ENCODE results near the gene ATF7IP.

The ATF7IP gene

DNA sequence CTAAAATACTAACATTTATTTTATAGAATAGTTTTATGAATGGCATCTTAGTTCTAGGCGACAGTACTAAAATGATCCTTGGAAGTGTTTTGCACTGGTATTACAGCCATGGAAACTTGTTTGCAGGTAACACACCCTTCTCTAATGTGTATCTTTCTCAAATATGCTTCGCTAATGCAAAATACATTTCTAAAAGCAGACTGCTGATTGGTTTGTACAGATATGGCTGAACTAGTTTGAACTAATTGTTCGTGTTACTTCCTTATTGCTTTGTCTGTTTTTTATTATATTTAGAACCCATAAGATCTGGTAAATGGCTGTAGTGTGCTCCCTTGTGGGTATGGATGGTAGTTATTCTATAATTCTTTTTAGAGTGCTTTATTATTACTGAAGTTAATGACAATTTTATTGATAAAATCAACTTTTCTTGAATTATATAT is 53.0 kb downstream of the ATF7IP start:
- peak; percentile 35 for DNase-seq (ENCODE audit: low spot score)

DNA sequence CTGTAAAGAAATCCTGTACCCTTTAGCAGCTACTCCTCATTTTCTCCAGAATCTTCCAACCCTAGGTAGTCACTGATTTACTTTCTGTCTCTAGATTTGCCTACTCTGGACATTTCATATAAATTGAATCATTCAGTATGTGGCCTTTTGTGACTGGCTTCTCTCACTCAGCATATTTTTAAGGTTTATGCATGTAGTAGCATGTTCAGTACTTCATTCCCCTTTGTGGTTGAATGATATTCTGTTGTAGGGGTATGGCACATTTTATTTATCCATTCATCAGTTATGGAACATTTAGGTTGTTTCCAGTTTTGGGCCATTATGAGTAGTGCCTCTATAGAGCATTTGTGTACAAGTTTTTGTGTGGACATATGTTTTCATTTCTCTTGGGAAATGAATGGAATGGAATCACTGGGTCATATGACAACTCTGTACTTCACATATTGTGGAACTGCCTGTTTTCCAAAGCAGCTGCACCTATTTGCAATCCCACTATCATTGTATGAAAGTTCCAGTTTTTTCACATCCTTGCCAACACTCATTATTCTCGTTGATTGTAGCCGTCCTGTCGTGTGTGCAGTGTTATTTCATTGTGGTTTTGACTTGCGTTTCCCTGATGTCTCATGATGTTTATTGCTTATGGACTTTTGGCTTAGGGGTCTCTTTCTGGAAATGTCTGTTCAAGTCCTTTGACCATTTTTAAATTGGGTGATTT is 57.2 kb downstream of the ATF7IP start:
- DNase-seq (ENCODE audit: low spot score), result no peak

DNA sequence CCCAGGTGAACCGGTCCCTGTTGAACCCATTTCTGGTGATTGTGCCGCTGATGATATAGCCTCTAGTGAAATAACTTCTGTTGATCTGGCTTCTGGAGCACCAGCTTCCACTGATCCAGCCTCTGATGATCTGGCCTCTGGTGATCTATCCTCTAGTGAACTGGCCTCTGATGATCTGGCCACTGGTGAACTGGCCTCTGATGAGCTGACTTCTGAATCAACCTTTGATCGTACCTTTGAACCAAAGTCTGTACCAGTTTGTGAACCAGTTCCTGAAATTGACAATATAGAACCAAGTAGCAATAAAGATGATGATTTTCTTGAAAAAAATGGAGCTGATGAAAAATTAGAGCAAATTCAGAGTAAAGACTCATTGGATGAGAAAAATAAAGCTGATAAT is 59.1 kb downstream of the ATF7IP start:
- DNase-seq (ENCODE audit: low spot score), result no peak

DNA sequence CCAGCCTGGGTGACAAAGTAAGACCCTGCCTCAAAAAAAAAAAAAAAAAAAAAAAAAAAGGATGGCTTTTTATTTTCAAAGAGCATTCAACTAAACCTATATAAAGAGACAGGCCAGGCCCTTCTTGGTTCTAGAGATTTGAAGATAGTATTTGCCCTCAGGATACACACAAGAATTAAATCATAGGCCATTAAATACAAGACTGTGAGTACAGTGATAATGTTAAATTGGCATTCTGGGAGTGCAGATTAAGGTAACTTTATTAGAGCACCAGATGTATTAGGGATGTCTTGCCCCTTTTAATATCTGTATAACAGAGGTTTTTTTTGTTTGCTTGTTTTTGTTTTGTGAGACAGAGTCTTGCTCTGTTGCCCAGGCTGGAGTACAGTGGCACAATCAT is 61.3 kb downstream of the ATF7IP start:
- no peak for DNase-seq (ENCODE audit: low spot score)

DNA sequence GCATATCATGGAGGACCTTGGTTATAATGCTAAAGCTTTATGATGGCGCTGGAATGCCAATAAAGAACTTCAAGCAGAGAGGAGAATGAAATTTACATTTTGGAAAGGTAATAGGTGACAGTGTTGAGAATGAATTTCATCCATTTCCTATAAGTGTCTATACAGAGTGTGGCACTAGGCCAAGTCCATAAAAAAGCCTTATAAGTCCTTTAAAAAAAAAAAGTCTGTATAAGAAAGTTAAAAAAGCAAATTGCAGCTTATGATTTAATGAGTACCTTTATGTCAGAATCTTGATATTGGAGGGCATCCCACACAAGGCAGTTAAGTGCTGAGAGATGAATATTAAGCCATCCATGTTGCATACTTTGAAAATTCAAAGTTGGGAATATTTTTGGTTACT is 62.4 kb downstream of the ATF7IP start:
- no peak for DNase-seq (ENCODE audit: low spot score)

DNA sequence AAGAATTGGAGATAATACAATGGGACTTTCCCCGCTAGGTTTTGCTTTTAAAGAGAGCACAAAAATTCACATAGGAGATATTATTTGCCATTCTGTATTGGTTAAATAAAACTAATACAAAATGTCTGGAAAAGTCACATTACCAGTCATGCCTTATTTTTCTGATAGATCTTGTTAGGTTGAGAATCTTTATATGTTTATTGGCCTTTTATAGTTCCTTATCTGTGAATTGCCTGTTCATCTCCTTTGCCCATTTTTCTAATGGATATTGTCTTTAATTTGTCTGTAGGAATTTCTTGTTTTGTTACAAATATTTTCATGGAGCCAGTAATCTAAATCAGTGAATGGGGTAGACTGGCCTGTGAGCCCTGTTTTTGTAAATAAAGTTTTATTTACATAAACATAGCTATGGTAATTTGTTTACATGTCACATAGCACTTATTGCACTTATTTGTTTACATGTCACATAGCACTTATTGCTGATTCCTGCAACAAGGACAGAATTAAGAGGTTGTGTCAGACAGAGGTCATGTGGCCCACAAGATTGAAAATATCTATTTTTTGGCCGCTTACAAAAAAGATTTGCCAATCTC is 65.0 kb downstream of the ATF7IP start:
- no peak for DNase-seq (ENCODE audit: low spot score)

GRCh38 chr12:14431975-14432374 is 66.5 kb downstream of the ATF7IP start:
- DNase-seq (ENCODE audit: low spot score), result no peak

GRCh38 chr12:14435627-14436026 is 70.1 kb downstream of the ATF7IP start:
- no peak for DNase-seq (ENCODE audit: low spot score)

- no peak for DNase-seq (ENCODE audit: low spot score)
These were observed 76.9 kb downstream of the ATF7IP start for GRCh38 chr12:14442221-14442881.

DNA sequence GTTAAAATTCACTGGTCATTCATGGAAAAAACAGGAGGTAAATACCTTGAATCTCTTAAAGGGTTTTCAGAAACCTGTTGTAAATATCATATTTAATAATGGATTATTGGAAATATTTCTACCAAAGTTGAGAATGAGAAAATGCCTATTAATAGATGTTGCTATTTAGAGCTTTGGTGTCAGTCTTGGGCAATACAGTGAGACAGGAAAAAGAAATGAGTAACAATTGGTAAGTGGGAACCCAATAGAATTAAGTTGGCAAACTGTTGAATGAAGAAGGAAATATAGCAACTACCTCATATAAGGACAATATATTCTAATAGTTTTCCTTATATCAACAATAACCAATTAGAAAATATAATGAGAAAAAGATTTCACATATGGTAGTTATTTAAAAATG is 78.0 kb downstream of the ATF7IP start:
- no peak for DNase-seq (ENCODE audit: low spot score)

- no peak for DNase-seq (ENCODE audit: low spot score)
These were observed 85.0 kb downstream of the ATF7IP start for GRCh38 chr12:14450479-14450878.

DNA sequence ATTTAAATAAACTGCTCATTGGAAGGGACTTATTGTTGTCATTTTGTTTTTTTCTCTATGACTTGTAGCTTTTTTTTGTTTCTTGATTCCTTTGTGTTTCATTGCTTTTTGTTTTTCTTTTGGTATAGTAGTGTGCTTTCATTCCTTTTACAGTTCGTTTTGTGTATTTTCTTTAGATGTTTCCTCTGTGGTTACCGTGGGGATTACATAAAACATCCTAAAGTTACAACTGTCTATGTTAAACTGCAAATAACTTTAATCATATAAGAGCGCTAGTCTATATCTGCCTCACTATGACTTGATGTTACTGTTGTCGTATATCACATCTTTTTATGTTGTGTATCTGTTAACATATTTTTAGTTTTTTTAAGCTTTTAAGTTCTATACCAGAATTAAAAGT is 86.9 kb downstream of the ATF7IP start:
- no peak for DNase-seq (ENCODE audit: low spot score)

GRCh38 chr12:14452865-14453264 is 87.4 kb downstream of the ATF7IP start:
- DNase-seq (ENCODE audit: low spot score), result no peak

DNA sequence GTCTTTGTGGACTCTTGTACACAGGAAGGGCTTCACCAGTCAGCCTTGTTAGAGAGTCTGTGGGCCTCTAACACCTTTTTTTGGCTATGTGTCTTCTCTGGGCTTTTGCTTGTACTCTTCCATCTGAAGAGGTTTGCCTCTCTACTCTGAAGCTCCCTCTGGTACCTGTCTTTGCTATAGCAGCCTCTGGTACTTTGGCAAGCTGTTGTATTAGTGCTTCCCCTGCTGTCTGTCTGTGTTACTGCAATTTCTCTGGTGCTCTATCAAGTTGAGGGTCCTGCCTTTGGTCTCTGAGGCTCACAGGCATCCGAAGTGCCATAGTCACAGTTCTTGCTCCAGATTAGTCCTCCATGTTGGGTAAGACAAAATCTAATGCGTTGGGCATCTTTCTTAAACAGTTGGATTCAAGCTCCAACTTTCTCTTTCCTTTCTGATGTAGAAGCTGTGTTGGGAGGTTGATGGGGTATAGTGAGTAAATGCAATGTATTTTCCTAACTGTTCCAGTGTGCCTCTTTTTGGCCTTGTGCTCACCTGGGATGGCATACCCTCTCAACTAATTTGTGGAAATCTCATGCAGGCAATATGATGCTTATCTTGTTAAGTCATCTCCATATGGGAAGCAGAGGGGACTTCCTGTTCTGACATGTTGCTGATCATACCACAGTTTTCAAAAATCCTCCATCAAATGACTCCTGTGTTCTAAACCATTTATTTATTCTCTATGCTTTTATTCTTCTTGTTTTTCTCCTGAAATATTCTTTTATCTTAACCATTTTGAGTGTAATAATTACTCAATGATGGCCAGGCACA is 88.8 kb downstream of the ATF7IP start:
- peak; percentile 21 for DNase-seq (ENCODE audit: low spot score)

- DNase-seq (ENCODE audit: low spot score), result no peak
These were observed 94.8 kb downstream of the ATF7IP start for GRCh38 chr12:14460212-14460841.

DNA sequence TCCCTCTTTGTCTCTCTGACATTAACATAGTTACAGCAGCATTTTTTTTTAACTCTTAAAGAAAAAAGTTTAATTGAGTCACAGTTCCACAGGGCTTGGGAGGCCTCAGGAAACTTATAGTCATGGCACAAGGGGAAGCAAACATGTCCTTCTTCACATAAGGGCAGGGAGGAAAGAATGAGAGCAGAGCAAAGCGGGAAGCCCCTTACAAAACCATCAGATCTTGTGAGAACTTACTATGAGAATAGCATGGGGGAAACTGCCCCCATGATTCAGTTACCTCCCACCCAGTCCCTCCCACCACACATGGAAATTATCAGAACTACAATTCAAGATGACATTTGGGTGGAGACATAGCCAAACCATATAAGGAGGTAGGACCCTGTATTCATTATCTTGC is 106.0 kb downstream of the ATF7IP start:
- no peak for DNase-seq (ENCODE audit: low spot score)

DNA sequence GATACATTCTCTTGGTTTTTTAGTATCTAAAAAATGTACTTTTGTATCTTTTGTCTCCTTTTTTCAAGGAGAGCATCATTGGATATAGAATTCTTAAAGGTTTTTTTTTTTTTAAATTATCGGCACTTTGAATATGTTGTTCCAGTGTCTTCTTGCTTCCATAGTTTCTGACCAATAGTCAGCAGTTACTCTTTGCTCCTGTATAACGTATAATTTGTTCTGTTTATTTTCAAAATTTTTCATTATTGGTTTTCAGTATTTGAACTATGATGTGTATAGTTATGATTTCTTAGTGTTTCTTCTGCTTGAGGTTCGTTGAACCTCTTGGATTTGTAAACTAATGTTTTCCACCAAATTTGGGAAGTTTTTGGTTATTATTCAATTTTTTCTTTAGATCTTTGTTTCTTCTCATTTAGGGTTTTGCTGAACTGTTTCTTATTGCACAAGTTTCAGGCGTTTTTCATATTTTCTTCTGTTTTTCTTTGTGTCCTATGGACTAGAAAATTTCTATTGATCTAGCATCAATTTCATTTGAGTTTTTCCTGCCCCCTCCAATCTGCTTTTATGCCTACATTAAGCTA is 108.3 kb downstream of the ATF7IP start:
- DNase-seq (ENCODE audit: low spot score), result no peak

GRCh38 chr12:14479004-14479403 is 113.5 kb downstream of the ATF7IP start:
- no peak for DNase-seq (ENCODE audit: low spot score)

- no peak for DNase-seq (ENCODE audit: low spot score)
These were observed 115.7 kb downstream of the ATF7IP start for GRCh38 chr12:14481201-14481600.

- no peak for DNase-seq (ENCODE audit: low spot score)
These were observed 116.9 kb downstream of the ATF7IP start for GRCh38 chr12:14482361-14482760.

GRCh38 chr12:14482886-14483285 is 117.4 kb downstream of the ATF7IP start:
- no peak for DNase-seq (ENCODE audit: low spot score)

- DNase-seq (ENCODE audit: low spot score), result no peak
These were observed 129.8 kb downstream of the ATF7IP start for GRCh38 chr12:14495326-14495725.
